Urinary bladder (tissue), 4 donors: ENCODE results near the gene CLEC4C. TPM values are rescaled to one million over a fixed set of nuclear protein-coding genes. Genes with fewer than 3 reads are reported as not detected.
"Not testable (repeated sequence)": the region's sequence is repeated elsewhere in the genome, so short reads cannot be mapped to it uniquely, and the experiment has no call there.

ENCODE experiments used
- DNase-seq: peaks from one replicate; pipeline ENCODE4 v3.0.0-alpha.2; 2015; ENCODE audit errors: extremely low spot score
- H3K27ac ChIP-seq: one replicate; pipeline ENCODE4 v1.5.1; 2013; ENCODE audit warnings: low read depth, mild to moderate bottlenecking, moderate library complexity
- H3K36me3 ChIP-seq: one replicate; pipeline ENCODE4 v1.6.1; 2013; ENCODE audit warnings: mild to moderate bottlenecking, moderate library complexity; ENCODE audit not compliant: insufficient read depth
- H3K4me1 ChIP-seq: one replicate; pipeline ENCODE4 v1.6.1; 2013; ENCODE audit warnings: mild to moderate bottlenecking, moderate library complexity; ENCODE audit not compliant: insufficient read depth
- H3K4me3 ChIP-seq: one replicate; pipeline ENCODE4 v1.5.1; 2013; ENCODE audit warnings: low read depth, low read length
- WGBS: extraction: QIAGEN DNeasy Blood & Tissue Kit; methylation state at CpG from one replicate; pipeline ENCODE4 v1.1.7; 2013; 5-methylcytosine and 5-hydroxymethylcytosine counted together
- polyA plus RNA-seq: library from polyadenylated mRNA; stranded (reverse); fragments of 200-250 nt; gene quantifications from one replicate; pipeline ENCODE4 v1.2.3, GENCODE V29; 2013
- total RNA-seq: library from RNA; depleted of rRNA; stranded (reverse); fragments of >200 nt; gene quantifications from one replicate; pipeline ENCODE4 v1.2.3, GENCODE V29; 2014
- donor health status: healthy with polysubstance abuse.
- donor health status: healthy.

The CLEC4C gene
- total RNA-seq (not detected), polyA plus RNA-seq (not detected)

GRCh38 chr12:7747246-7747645, at the start of gene CLEC4C:
Gene CLEC4C, minus strand, starts transcription at chr12:7747375. Its CDS starts 27 bp downstream, at chr12:7747348.
- no peak within 1 kb of the TSS for H3K4me3 ChIP-seq
- no peak within 1 kb of the TSS for H3K27ac ChIP-seq
- H3K4me1 ChIP-seq, result no peaks in the 10 kb centered on the region
- no peak for DNase-seq
- WGBS, result 79% methylated on average over 5 of the region's 5 CpGs
- no peaks in the 10 kb centered on the region for H3K36me3 ChIP-seq

GRCh38 chr12:7793211-7793610, 46.0 kb upstream of the CLEC4C start:
- Histone ChIP-seq H3K36me3 (no peaks in the 10 kb centered on the region), H3K4me1 (no peaks in the 10 kb centered on the region), H3K27ac (no peak overlapping the region), H3K4me3 (no peak overlapping the region)
- WGBS, result 60% methylated on average over 3 of the region's 3 CpGs
- DNase-seq, result no peak

GRCh38 chr12:7788884-7789528, 41.8 kb upstream of the CLEC4C start, which contains the start of gene NANOG:
Gene NANOG, plus strand, starts transcription at chr12:7789402. Its CDS starts 213 bp downstream, at chr12:7789615.
- H3K27ac ChIP-seq, H3K36me3 ChIP-seq, H3K4me3 ChIP-seq, DNase-seq, H3K4me1 ChIP-seq: not testable (repeated sequence)
- 56% methylated on average over 13 of the region's 13 CpGs for WGBS

- DNase-seq, result no peak
- Histone ChIP-seq H3K4me1 (no peaks in the 10 kb centered on the region), H3K4me3 (no peak overlapping the region), H3K36me3 (peaks cover 2% of the 10 kb centered on the region), H3K27ac (no peak overlapping the region)
- 28% methylated on average over 4 of the region's 4 CpGs for WGBS
These were observed 41.1 kb upstream of the CLEC4C start for GRCh38 chr12:7788294-7788660.

- peaks cover 2% of the 10 kb centered on the region for H3K36me3 ChIP-seq
- H3K27ac ChIP-seq, result no peak overlapping the region
- no peak overlapping the region for H3K4me3 ChIP-seq
- 25% methylated on average over 13 of the region's 13 CpGs for WGBS
- DNase-seq, result no peak
- no peaks in the 10 kb centered on the region for H3K4me1 ChIP-seq
These were observed 40.6 kb upstream of the CLEC4C start for GRCh38 chr12:7787574-7788293.

GRCh38 chr12:7784701-7785100, 37.5 kb upstream of the CLEC4C start:
- Histone ChIP-seq H3K4me1 (no peaks in the 10 kb centered on the region), H3K36me3 (peaks cover 2% of the 10 kb centered on the region), H3K4me3 (no peak overlapping the region), H3K27ac (no peak overlapping the region)
- WGBS, result 43% methylated on average over 2 of the region's 2 CpGs
- DNase-seq, result no peak

GRCh38 chr12:7783433-7783832, 36.3 kb upstream of the CLEC4C start:
- WGBS, result 88% methylated on average over 9 of the region's 9 CpGs
- not testable (repeated sequence) for H3K36me3 ChIP-seq, H3K27ac ChIP-seq, H3K4me3 ChIP-seq, DNase-seq, H3K4me1 ChIP-seq

GRCh38 chr12:7782055-7782454, 34.9 kb upstream of the CLEC4C start:
- no peak for DNase-seq
- peaks cover 2% of the 10 kb centered on the region for H3K36me3 ChIP-seq

GRCh38 chr12:7781274-7781673, 34.1 kb upstream of the CLEC4C start:
- Histone ChIP-seq H3K4me3 (no peak overlapping the region), H3K36me3 (peaks cover 2% of the 10 kb centered on the region), H3K4me1 (no peaks in the 10 kb centered on the region), H3K27ac (no peak overlapping the region)
- DNase-seq, result no peak
- WGBS, result 81% methylated on average over 3 of the region's 3 CpGs

More at GRCh38 chr12:7782055-7782454, 34.9 kb upstream of the CLEC4C start:
- Histone ChIP-seq H3K4me1 (no peaks in the 10 kb centered on the region), H3K27ac (no peak overlapping the region), H3K4me3 (no peak overlapping the region)
- 92% methylated on average over 6 of the region's 6 CpGs for WGBS

- no peak overlapping the region for H3K4me3 ChIP-seq
- WGBS, result 61% methylated on average over 3 of the region's 3 CpGs
- H3K36me3 ChIP-seq, result no peaks in the 10 kb centered on the region
- no peak overlapping the region for H3K27ac ChIP-seq
- DNase-seq, result no peak
- H3K4me1 ChIP-seq, result no peaks in the 10 kb centered on the region
These were observed 22.8 kb upstream of the CLEC4C start for GRCh38 chr12:7769999-7770398.

GRCh38 chr12:7758766-7759140, 11.6 kb upstream of the CLEC4C start:
- 46% methylated on average over 9 of the region's 9 CpGs for WGBS
- no peaks in the 10 kb centered on the region for H3K4me1 ChIP-seq
- no peaks in the 10 kb centered on the region for H3K36me3 ChIP-seq
- H3K27ac ChIP-seq, result no peak overlapping the region
- DNase-seq, result no peak
- no peak overlapping the region for H3K4me3 ChIP-seq

GRCh38 chr12:7756993-7757392, 9.8 kb upstream of the CLEC4C start:
- DNase-seq, result no peak
- Histone ChIP-seq H3K36me3 (no peaks in the 10 kb centered on the region), H3K27ac (no peak overlapping the region), H3K4me3 (no peak overlapping the region), H3K4me1 (no peaks in the 10 kb centered on the region)
- 61% methylated on average over 2 of the region's 2 CpGs for WGBS

GRCh38 chr12:7755668-7756067, 8.5 kb upstream of the CLEC4C start:
- DNase-seq, H3K4me1 ChIP-seq, H3K36me3 ChIP-seq, H3K4me3 ChIP-seq, H3K27ac ChIP-seq: not testable (repeated sequence)
- WGBS, result 91% methylated on average over 9 of the region's 9 CpGs
